ENCODE results near the gene VCY1B. TPM values are rescaled to one million over a fixed set of nuclear protein-coding genes. Genes with fewer than 3 reads are reported as not detected.
"Not testable (repeated sequence)": the region's sequence is repeated elsewhere in the genome, so short reads cannot be mapped to it uniquely, and the experiment has no call there.

VCY1B gene
- not detected in 2 replicates for total RNA-seq (2022)
- Bru-seq, nascent RNA: not detected
- not detected for BruChase-seq, experiment 1, labeled RNA remaining after a 6-hour chase
- not detected for BruChase-seq, experiment 2, labeled RNA remaining after a 2-hour chase
- long read RNA-seq: 0 reads

- intact Hi-C loops (cut with micrococcal nuclease); H3K4me3 Mint-ChIP-seq (ENCODE audit: unreplicated experiment); CTCF ChIA-PET; H3K9me3 Mint-ChIP-seq (ENCODE audit: unreplicated experiment); BruUV-seq (replicated peaks); H3K27me3 Mint-ChIP-seq (ENCODE audit: insufficient read depth, unreplicated experiment); DNase-seq (ENCODE audit: unreplicated experiment); H3K27ac Mint-ChIP-seq (ENCODE audit: low read depth, unreplicated experiment); H3K4me1 Mint-ChIP-seq (ENCODE audit: insufficient read depth, unreplicated experiment); POLR2A ChIA-PET; H3K36me3 Mint-ChIP-seq (ENCODE audit: insufficient read depth, unreplicated experiment): not testable (repeated sequence)
These were observed at the start of gene VCY1B for GRCh38 chrY:14055927-14056326. Gene VCY1B, plus strand, starts transcription at chrY:14056227. Its CDS starts 63 bp downstream, at chrY:14056290.

- H3K27ac Mint-ChIP-seq (ENCODE audit: low read depth, unreplicated experiment); POLR2A ChIA-PET; BruUV-seq (replicated peaks); DNase-seq (ENCODE audit: unreplicated experiment); H3K9me3 Mint-ChIP-seq (ENCODE audit: unreplicated experiment); H3K4me1 Mint-ChIP-seq (ENCODE audit: insufficient read depth, unreplicated experiment); CTCF ChIA-PET; H3K27me3 Mint-ChIP-seq (ENCODE audit: insufficient read depth, unreplicated experiment); intact Hi-C loops (cut with micrococcal nuclease); H3K36me3 Mint-ChIP-seq (ENCODE audit: insufficient read depth, unreplicated experiment); H3K4me3 Mint-ChIP-seq (ENCODE audit: unreplicated experiment): not testable (repeated sequence)
These were observed 44.1 kb upstream of the VCY1B start for GRCh38 chrY:14011916-14012315.

- BruUV-seq (replicated peaks); H3K4me3 Mint-ChIP-seq (ENCODE audit: unreplicated experiment); H3K36me3 Mint-ChIP-seq (ENCODE audit: insufficient read depth, unreplicated experiment); H3K27me3 Mint-ChIP-seq (ENCODE audit: insufficient read depth, unreplicated experiment); H3K9me3 Mint-ChIP-seq (ENCODE audit: unreplicated experiment); POLR2A ChIA-PET; H3K27ac Mint-ChIP-seq (ENCODE audit: low read depth, unreplicated experiment); H3K4me1 Mint-ChIP-seq (ENCODE audit: insufficient read depth, unreplicated experiment); DNase-seq (ENCODE audit: unreplicated experiment); intact Hi-C loops (cut with micrococcal nuclease); CTCF ChIA-PET: not testable (repeated sequence)
These were observed 25.6 kb upstream of the VCY1B start for GRCh38 chrY:14030395-14030794.

GRCh38 chrY:14085877-14086276 is 29.9 kb downstream of the VCY1B start:
- H3K27me3 Mint-ChIP-seq (ENCODE audit: insufficient read depth, unreplicated experiment): no peaks in the 10 kb centered on the region
- POLR2A ChIA-PET: no interaction called here
- intact Hi-C loops (cut with micrococcal nuclease): no loop called here

More at GRCh38 chrY:14085877-14086276, 29.9 kb downstream of the VCY1B start:
- Mint-ChIP-seq H3K9me3 (ENCODE audit: unreplicated experiment) (no peaks in the 10 kb centered on the region), H3K27ac (ENCODE audit: low read depth, unreplicated experiment) (no peak overlapping the region), H3K4me3 (ENCODE audit: unreplicated experiment) (no peak overlapping the region), H3K36me3 (ENCODE audit: insufficient read depth, unreplicated experiment) (no peaks in the 10 kb centered on the region), H3K4me1 (ENCODE audit: insufficient read depth, unreplicated experiment) (no peaks in the 10 kb centered on the region)
- no peak for DNase-seq (ENCODE audit: unreplicated experiment)
- CTCF ChIA-PET: no interaction called here
- BruUV-seq (replicated peaks): no TSS peak
- no peak for TF ChIP-seq CTCF (IDR thresholded peaks at IDR 0.05; ENCODE audit: unreplicated experiment)

Other genes with a start within 250 kb of the VCY1B start
- not detected in 2 replicates for gene VCY, start 69.8 kb upstream of the VCY1B start, total RNA-seq (2022)